Activated T-cell treated with anti-CD3 and anti-CD28 coated beads for 1 hour (primary cell): ENCODE data around the gene ADAMTS12.

ENCODE experiments used
- DNase-seq: peaks from one replicate; pipeline ENCODE4 v3.0.0-alpha.2; 2020; ENCODE audit warnings: low read depth

The ADAMTS12 gene

GRCh38 chr5:33846851-33847250 is 44.9 kb downstream of the ADAMTS12 start:
- DNase-seq = no peak

- DNase-seq = no peak
These were observed 48.2 kb downstream of the ADAMTS12 start for GRCh38 chr5:33843579-33843978.

DNA sequence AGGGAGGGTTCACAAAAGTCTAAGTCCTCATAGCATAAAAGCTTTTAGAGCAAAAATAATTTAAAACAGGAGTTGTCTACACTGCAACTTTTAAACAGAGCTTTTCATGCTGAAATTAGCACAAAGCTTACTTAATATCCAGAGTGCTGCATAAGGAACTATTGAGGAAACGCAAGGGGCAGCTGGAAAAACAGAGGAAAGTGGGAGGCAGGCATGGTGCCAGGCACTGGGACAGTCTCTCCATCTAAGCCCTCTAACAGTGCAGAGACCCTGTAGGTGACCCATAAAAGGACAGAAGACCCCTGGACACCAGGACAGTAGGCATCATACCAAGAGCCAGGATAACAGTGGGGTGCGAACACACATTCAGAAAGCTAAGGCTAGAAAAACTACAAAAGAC is 49.3 kb downstream of the ADAMTS12 start:
- DNase-seq = no peak

- no peak for DNase-seq
These were observed 49.9 kb downstream of the ADAMTS12 start for GRCh38 chr5:33841891-33842290.

- no peak for DNase-seq
These were observed 50.8 kb downstream of the ADAMTS12 start for GRCh38 chr5:33840927-33841547.

GRCh38 chr5:33837301-33837700 is 54.5 kb downstream of the ADAMTS12 start:
- no peak for DNase-seq

DNA sequence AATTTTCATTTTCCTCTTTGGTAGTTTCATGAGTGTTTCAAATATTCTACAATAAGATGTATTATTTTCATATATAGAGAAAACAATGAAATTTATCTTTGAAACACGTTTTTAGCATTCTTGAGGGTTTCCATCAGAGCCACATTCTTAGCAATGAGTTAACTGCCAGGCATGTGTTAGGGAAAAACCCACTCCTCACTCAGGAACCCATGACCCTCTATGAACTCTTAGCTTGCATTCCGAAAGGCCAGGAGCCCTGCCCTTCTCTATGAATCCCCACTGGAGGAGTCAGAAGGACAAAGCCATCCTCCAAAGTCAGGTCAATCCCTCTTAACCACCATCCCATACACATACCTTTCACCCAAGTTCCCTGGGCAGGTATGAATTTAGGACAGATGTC is 57.5 kb downstream of the ADAMTS12 start:
- DNase-seq = no peak

DNA sequence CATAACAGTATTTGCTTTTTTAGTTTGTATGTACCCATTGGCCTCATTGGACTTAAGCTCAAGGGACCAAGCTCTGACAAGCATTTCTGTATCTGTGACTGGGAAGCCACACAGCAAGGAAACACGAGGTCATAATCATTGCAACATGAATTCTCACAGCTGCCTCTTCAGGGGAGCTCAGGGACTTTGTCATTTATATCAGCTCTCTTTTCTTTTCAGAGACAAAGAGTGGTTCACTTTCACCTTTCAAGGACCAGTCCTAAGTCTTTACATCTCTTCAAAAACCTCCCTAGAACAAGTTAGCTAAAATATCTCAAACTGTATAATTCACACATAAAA is 58.6 kb downstream of the ADAMTS12 start:
- DNase-seq = no peak

- DNase-seq = no peak
These were observed 59.2 kb downstream of the ADAMTS12 start for GRCh38 chr5:33832404-33833236.

DNA sequence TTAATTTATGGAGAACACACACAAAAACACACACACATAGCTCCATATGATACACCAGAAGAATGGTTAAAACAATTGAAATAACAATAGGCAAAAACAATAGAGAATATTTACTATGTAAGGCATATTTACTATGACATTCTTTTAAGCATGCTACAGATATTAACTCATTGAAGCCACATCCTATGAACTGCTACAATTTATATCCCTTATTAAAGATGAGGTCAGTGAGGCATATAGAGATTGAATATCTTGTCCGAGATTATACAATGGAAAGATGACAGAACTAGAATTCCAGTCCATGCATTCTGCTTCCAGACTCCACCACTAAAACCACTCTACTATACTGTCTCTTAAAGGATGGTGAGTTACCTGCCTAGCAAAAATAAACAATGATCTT is 60.7 kb downstream of the ADAMTS12 start:
- DNase-seq = no peak

DNA sequence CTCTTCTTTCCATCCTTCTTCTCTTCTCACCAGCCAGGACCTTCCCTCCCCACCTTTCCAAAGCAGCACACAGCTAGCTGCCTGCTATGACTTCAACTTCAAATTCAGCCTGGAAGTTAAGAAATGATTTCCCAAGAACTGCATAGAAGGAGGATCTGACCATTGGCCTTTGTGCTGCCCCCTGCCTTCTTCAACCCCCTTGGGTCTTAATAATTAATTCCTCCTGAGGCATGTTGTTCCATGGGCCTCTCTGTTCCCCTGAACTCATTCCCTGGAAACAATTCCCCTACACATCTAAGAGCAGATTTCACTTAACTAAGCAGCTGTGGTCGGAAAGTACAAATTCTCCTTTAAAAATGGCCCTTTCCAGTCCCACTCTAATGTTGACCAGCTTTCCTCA is 62.4 kb downstream of the ADAMTS12 start:
- no peak for DNase-seq

GRCh38 chr5:33828626-33829308 is 63.0 kb downstream of the ADAMTS12 start:
- no peak for DNase-seq

DNA sequence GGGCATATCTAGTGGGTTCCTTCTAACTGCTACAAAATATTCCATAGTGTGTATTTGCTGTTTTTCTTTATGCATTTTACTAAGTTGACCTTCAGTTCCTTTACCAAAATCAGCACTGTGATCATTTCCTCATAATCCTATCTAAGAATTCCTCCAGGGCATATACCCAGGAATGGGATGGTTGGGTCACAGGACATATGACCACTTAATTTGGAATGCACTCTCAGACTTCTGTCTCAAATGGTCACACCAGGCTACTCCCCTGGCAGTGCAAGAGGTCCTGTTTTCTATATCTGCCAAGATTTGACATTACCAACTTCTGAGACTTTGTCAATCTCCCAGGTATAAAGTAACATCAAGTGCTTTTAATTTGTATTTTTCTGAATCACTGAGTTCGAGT is 63.9 kb downstream of the ADAMTS12 start:
- DNase-seq = no peak

DNA sequence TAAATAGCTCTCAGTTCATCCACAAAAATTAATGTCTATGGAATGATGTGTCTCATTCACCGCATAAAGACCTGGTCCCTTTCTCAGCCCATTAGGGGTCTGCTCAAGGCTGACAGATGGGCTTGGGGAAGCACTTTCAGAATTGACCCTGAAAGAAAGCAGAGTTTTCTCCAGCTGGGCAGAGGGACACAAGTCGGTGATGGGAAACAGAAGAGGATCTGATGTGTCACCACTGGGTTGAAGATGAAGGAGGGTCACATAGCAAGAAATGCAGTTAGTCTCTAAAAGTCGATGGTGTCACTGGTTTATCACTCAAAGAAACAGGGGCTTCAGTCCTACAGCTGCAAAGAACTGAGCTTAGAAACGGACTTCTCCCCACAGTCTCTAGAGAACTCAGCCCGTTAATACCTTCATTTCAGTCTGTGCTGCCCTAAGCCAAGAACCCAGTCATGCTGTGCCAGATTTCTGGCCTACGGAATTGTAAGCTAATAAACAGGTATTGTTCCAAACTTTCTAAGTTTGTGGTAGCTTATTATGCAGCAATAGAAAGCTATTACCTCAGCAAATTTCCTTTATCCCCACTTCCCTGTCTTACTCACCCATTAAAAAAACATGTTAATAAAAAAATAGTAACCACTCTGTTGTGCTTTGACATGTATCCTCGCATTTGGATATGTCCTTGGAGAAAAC is 64.6 kb downstream of the ADAMTS12 start:
- no peak for DNase-seq

DNA sequence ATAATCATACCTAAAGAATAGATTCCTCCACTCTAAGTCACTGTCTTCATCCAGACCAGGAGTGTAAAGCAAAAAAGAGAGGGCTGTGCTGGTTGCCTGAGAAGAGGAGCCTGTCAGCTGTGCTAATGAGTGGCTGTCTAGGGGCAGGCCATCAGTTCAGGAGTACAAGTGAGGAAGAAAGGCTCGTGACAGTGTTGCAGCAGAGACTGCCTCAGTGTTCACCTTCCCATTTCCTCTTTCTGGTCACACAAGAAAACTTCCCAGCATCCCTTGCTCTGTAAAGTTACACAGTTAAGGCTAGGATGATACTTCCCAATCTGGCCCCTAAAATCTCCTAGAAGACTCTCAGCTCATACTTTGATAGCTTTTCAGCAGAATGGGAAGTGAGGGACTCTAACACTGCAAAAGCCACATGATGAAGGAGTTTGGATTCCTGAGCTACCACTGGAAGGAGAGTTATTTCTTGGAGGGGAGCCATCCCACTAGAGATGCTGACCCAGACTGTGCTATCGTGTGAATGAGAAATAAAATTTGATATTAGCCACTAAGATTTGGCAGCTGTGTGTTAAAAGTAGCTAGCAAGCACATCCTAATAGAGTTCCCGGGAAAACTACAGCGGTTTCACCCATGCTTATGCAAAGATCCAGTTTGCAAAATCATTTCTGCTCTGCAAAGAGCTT is 67.1 kb downstream of the ADAMTS12 start:
- no peak for DNase-seq

DNA sequence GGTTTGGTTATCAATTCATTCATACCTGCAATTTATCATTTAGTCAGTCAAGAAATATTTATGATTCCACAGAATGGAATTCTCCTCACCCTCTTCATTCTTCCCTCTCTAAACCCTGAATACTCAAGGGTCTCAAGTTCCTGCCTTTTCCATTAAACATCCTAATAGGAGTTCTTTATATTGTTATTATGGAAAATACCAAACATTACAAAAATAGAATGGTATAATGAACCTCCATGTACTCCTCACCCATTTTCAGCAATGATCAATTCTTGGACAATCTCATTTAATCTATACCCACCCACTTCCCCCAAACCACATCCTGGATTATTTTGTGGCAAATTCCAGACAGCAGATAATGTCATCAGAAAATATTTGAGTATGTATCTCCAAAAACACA is 74.5 kb downstream of the ADAMTS12 start:
- DNase-seq = no peak

- no peak for DNase-seq
These were observed 75.0 kb downstream of the ADAMTS12 start for GRCh38 chr5:33816791-33817190.

DNA sequence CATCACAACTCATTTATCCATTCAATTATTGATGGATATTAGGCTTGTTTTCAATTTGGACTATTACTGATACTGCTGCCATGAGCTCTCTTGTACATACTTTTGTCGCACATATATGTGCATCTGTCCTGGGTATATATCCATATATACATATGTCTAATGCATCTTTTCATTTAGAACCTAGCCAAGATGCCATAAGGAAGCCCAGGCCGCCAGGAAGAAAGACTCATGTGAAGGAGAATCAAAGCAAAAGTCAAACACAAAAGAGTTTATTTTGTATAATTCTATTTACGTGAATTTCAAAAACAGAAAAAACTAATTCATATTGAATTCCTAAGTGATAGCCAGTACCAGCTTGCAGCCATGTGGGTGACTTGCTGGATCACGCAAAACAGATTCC is 79.0 kb downstream of the ADAMTS12 start:
- no peak for DNase-seq

DNA sequence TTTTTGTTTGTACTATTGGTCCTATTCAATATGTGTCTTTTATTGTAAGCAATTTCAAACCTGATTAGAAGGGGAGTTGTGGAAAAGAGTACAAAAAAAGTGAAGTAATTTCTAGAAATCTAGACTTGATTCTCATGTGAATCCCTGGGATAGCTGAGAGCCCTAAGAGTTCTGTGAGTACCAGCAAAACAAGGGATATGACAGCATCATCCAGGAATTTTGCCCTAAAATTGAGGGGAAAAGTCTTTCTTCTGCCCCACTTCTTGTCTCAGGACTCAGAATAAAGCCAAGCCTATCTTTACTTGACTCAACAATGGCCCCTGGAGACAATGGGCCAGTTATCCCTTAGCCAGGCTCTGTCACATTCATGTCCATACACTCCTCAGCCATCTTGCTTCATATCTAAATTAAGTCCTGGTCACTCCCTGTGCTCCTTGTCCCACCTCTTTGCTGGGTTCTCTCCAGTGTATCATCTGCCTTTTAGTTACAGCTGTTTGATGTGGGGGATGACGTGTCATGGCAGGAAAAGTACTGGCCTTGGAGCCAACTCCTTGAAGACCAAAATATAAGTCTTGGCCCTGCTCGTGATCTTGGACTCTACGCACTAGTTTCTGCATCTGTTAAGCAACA is 81.2 kb downstream of the ADAMTS12 start:
- DNase-seq = no peak

- no peak for DNase-seq
These were observed 81.9 kb downstream of the ADAMTS12 start for GRCh38 chr5:33809936-33810335.

GRCh38 chr5:33808699-33809098 is 83.1 kb downstream of the ADAMTS12 start:
- DNase-seq = no peak

DNA sequence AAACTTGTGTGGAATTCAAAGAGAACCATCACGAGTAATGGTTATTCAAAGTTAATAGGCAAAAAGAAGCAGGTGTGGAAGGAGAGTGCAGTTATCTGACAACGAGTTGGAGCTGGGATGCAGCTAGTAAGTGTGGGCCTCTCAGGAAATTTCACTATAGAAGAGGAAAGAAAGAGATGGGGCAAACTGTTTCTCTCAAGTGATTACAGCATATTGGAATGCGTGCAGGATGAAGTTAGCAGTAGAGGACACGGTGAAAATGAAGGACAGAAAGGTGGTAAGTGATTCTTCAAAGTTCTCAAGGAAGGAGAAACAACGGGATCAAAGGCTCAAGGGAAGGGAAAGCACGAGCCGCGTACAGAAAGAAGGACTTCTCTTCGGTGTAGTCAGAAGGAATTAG is 84.0 kb downstream of the ADAMTS12 start:
- no peak for DNase-seq
